HEK293T (cell line): ENCODE data around the gene ANO5.

Experiments used
- CTCF ChIA-PET: fragments of 350-600 bp; formaldehyde crosslinking; extraction: SDS; loops from one replicate; lab custom pipeline; 2021; ENCODE audit warnings: antibody characterized with exemption, inconsistent platforms; lab: Yijun Ruan, JAX
- POLR2A ChIA-PET: fragments of 350-600 bp; formaldehyde crosslinking; extraction: SDS; loops from one replicate; lab custom pipeline; 2020; ENCODE audit warnings: antibody characterized with exemption, inconsistent platforms; lab: Yijun Ruan, JAX
- DNase-seq: peaks from one replicate; pipeline ENCODE4 v3.0.0; 2012; ENCODE audit warnings: mixed read lengths; ENCODE audit errors: extremely low spot score
- ARNT ChIP-seq: fragments of 450-650 bp; IDR thresholded peaks from 2 replicates; pipeline ENCODE4 v1.6.1; 2017; ENCODE audit warnings: mild to moderate bottlenecking
- BHLHE40 ChIP-seq: fragments of 450-650 bp; IDR thresholded peaks from 2 replicates; pipeline ENCODE4 v1.6.1; 2016; ENCODE audit warnings: mild to moderate bottlenecking, moderate library complexity, borderline replicate concordance
- CTBP1 ChIP-seq: fragments of 450-650 bp; IDR thresholded peaks from 2 replicates; pipeline ENCODE4 v1.6.1; 2016; ENCODE audit warnings: borderline replicate concordance
- ELF4 ChIP-seq: fragments of 450-650 bp; IDR thresholded peaks from 2 replicates; pipeline ENCODE4 v1.6.1; 2017; ENCODE audit warnings: antibody characterized with exemption
- FOXA1 ChIP-seq: fragments of 450-650 bp; IDR thresholded peaks from 2 replicates; pipeline ENCODE4 v1.6.1; 2016; ENCODE audit warnings: mild to moderate bottlenecking
- FOXK2 ChIP-seq: fragments of 450-650 bp; IDR thresholded peaks from 2 replicates; pipeline ENCODE4 v1.6.1; 2016; ENCODE audit warnings: mild to moderate bottlenecking
- FOXM1 ChIP-seq: fragments of 450-650 bp; IDR thresholded peaks from 2 replicates; pipeline ENCODE4 v1.6.1; 2017; ENCODE audit warnings: mild to moderate bottlenecking, borderline replicate concordance
- HDGF ChIP-seq: fragments of 450-650 bp; IDR thresholded peaks from 2 replicates; pipeline ENCODE4 v1.6.1; 2017; ENCODE audit warnings: antibody characterized with exemption, borderline replicate concordance
- L3MBTL2 ChIP-seq: fragments of 450-650 bp; conservative IDR thresholded peaks from 2 replicates; pipeline ENCODE4 v1.6.1; 2016; ENCODE audit warnings: mild to moderate bottlenecking
- LEF1 ChIP-seq: fragments of 450-650 bp; IDR thresholded peaks from 2 replicates; pipeline ENCODE4 v1.6.1; 2017; ENCODE audit warnings: mild to moderate bottlenecking, borderline replicate concordance
- NFRKB ChIP-seq: fragments of 450-650 bp; IDR thresholded peaks from 2 replicates; pipeline ENCODE4 v1.6.1; 2016; ENCODE audit warnings: mild to moderate bottlenecking, moderate library complexity
- PKNOX1 ChIP-seq: fragments of 450-650 bp; IDR thresholded peaks from 2 replicates; pipeline ENCODE4 v1.6.1; 2016
- SP1 ChIP-seq: fragments of 450-650 bp; IDR thresholded peaks from 2 replicates; pipeline ENCODE4 v1.6.1; 2017
- SUZ12 ChIP-seq: fragments of 450-650 bp; IDR thresholded peaks from 2 replicates; pipeline ENCODE4 v1.6.1; 2016; ENCODE audit warnings: mild to moderate bottlenecking
- TARDBP ChIP-seq: fragments of 450-650 bp; IDR thresholded peaks from 2 replicates; pipeline ENCODE4 v1.6.1; 2016
- ZNF384 ChIP-seq: fragments of 450-650 bp; IDR thresholded peaks from 2 replicates; pipeline ENCODE4 v1.6.1; 2016

The ANO5 gene

GRCh38 chr11:22192642-22193347 lies at the start of gene ANO5:
Gene ANO5, plus strand, starts transcription at chr11:22193085. Its CDS starts 408 bp downstream, at chr11:22193493.
- no peak for TF ChIP-seq CTBP1
- TF ChIP-seq L3MBTL2, result peak; percentile 72
- TF ChIP-seq PKNOX1, result no peak
- TF ChIP-seq LEF1, result no peak
- TF ChIP-seq SUZ12, result no peak
- TF ChIP-seq ARNT, result no peak
- peak; percentile 71 for DNase-seq
- CTCF ChIA-PET, result no interaction called here
- POLR2A ChIA-PET, result interaction anchor here (0.6 to 2.7 kb wide), 4 partner anchors 10 to 52 kb away, joined by 3 to 7 read pairs (median 4); no protein-coding TSS in a partner anchor

GRCh38 chr11:22151649-22152197 lies 41.2 kb upstream of the ANO5 start:
- DNase-seq, result no peak
- ChIA-PET CTCF (no interaction called here), POLR2A (no interaction called here)
- TF ChIP-seq BHLHE40 (no peak), ARNT (no peak), ELF4 (no peak), TARDBP (no peak), FOXM1 (no peak), NFRKB (no peak)

- CTCF ChIA-PET, result no interaction called here
- no peak for DNase-seq
- POLR2A ChIA-PET, result no interaction called here
- TF ChIP-seq ELF4, result no peak
- no peak for TF ChIP-seq LEF1
- TF ChIP-seq NFRKB, result no peak
- no peak for TF ChIP-seq ARNT
- no peak for TF ChIP-seq L3MBTL2
- TF ChIP-seq SP1, result no peak
Observed at GRCh38 chr11:22157531-22157930, 35.4 kb upstream of the ANO5 start.

- DNase-seq, result no peak
- ChIA-PET CTCF (no interaction called here), POLR2A (no interaction called here)
- TF ChIP-seq ELF4, result no peak
- TF ChIP-seq ZNF384, result no peak
- no peak for TF ChIP-seq BHLHE40
- TF ChIP-seq L3MBTL2, result no peak
- TF ChIP-seq LEF1, result no peak
- TF ChIP-seq ARNT, result no peak
- TF ChIP-seq PKNOX1, result no peak
Observed at GRCh38 chr11:22161489-22161888, 31.4 kb upstream of the ANO5 start.

GRCh38 chr11:22162756-22163155 lies 30.1 kb upstream of the ANO5 start:
- POLR2A ChIA-PET, result no interaction called here
- TF ChIP-seq NFRKB (no peak), BHLHE40 (no peak), HDGF (no peak), FOXK2 (no peak), FOXA1 (no peak), FOXM1 (no peak), LEF1 (no peak), ELF4 (no peak), ZNF384 (no peak), PKNOX1 (no peak), ARNT (no peak), CTBP1 (no peak)
- CTCF ChIA-PET, result no interaction called here
- no peak for DNase-seq

- DNase-seq, result no peak
- CTCF ChIA-PET, result no interaction called here
- TF ChIP-seq CTBP1 (no peak), ZNF384 (no peak), FOXM1 (no peak), L3MBTL2 (no peak), NFRKB (no peak), SP1 (no peak)
- POLR2A ChIA-PET, result no interaction called here
Observed at GRCh38 chr11:22163394-22163797, 29.5 kb upstream of the ANO5 start.

GRCh38 chr11:22165087-22165486 lies 27.8 kb upstream of the ANO5 start:
- ChIA-PET CTCF (no interaction called here), POLR2A (no interaction called here)
- DNase-seq, result no peak
- TF ChIP-seq TARDBP, result no peak
- no peak for TF ChIP-seq L3MBTL2
- no peak for TF ChIP-seq SP1
- TF ChIP-seq ELF4, result no peak
- no peak for TF ChIP-seq FOXK2
